GM23248 (cell line): ENCODE data around the gene ZNF460.

Experiments
- EZH2 ChIP-seq: fragments of 200-600 bp; sonication (generic); IDR thresholded peaks from 2 replicates; pipeline ENCODE4 v1.6.1; 2018; ENCODE audit warnings: antibody characterized with exemption, mild to moderate bottlenecking; ENCODE audit not compliant: insufficient read depth, poor library complexity, severe bottlenecking
- EZH2phosphoT487 ChIP-seq: fragments of 200-600 bp; sonication (generic); IDR thresholded peaks from 2 replicates; pipeline ENCODE4 v1.6.1; 2018; ENCODE audit warnings: antibody characterized with exemption, moderate library complexity, mild to moderate bottlenecking, low read depth; ENCODE audit not compliant: insufficient read depth

DNA sequence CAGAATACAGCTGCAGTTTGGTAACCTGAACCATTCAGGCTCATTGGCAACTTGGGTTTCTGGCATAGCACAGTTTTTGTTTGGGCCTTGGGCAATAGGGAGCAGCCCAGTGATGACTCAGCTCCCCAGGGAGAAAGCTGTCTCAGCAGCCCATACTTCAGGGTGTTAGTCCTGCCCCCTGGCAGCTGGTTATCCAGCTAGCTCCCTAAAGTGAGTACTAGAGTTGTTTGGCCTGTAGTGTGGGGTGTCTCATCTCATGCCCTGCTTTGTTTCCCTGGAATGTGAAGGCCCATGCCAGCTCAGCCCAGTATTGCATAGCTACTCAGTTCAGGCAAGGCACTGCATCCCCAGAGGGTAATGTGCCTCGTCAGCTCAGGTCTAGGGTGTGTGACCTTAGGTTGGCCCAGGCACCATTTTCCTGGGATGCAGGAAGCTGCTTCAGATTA, 21.8 kb downstream of the ZNF460 start:
- TF ChIP-seq EZH2phosphoT487 (no peak), EZH2 (no peak)
